ENCODE measurements around the gene LLGL2.

The LLGL2 gene

DNA sequence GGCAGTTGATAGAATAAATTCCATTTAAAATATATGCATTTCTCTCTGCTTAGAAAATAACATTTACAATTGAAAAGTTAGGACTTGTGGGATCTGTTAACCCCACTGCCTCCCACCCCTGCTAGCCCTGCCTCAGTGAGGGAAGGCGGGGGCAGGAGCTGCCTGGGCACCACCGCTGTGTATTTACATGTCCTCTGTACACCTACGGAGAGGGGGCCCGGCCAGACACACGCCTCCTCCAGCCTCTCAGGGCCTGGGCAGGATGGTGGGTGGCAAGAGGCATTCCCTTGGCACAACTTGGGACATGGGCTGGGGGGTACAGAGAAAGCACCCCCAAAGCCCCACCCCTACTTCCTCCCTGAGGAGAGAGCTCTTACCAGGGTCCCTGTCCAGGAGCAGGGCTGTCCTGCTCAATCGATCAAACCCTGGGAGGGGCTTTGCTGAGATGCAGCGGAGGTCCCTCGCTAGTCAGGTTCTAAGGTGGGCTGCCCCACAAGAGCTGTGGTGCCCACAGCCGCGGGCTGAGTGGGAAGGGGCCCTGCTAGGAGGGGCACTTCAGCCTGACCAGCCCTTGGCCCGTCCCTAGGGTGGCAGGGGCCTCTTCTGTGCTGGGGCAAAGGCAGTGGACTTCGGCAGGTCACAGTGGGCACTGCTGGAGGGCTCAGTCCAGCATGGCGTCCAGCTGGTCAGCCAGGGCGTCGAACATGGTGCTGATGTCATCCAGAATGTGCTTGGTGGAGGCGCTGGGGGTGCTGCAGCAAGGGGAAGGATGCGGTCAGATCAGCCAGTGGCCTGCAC, 24.9 kb upstream of the LLGL2 start:
- no peak overlapping the region for H3K4me3 ChIP-seq (ENCODE audit: low read depth, low read length)
- TF ChIP-seq, protein P1, sequence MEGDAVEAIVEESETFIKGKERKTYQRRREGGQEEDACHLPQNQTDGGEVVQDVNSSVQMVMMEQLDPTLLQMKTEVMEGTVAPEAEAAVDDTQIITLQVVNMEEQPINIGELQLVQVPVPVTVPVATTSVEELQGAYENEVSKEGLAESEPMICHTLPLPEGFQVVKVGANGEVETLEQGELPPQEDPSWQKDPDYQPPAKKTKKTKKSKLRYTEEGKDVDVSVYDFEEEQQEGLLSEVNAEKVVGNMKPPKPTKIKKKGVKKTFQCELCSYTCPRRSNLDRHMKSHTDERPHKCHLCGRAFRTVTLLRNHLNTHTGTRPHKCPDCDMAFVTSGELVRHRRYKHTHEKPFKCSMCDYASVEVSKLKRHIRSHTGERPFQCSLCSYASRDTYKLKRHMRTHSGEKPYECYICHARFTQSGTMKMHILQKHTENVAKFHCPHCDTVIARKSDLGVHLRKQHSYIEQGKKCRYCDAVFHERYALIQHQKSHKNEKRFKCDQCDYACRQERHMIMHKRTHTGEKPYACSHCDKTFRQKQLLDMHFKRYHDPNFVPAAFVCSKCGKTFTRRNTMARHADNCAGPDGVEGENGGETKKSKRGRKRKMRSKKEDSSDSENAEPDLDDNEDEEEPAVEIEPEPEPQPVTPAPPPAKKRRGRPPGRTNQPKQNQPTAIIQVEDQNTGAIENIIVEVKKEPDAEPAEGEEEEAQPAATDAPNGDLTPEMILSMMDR (IDR thresholded peaks at IDR 0.05; ENCODE audit: low read depth, low read length): no peak

DNA sequence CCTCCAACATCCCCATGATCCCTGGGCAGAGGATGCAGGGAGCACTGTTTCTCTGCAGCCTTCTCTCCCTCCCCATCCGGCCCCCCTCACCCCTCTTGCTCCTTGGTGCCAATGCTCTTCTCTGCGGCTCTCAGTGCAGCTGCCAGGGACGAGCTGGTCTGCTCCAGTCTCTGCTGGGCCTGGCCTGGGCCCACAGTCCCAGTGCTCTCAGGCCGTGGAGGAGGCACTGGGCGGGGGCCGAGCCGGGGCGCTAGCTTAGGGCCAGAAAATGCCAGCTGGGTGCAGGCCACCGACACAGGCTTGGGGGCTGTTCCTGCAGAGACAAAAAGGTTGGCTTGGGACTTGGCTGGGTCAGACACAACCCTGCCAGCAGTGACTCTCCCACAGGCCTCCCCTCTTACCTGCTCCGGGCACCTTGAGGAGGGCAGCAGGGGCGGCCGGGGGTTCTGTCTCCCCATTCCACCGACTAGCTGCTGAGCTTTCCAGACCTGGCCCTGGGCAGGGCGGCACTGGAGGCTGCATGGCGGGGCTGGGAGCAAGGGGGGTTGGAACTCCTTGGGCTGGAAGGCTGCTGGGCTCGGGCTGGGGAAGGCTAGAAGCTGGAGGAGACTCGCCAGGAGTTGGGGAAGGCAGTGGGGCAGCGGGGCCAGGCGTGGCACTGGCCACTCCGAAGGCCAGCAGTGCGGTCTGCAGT, 24.0 kb upstream of the LLGL2 start:
- no peak overlapping the region for H3K4me3 ChIP-seq (ENCODE audit: low read depth, low read length)
- TF ChIP-seq, protein P1 (IDR thresholded peaks at IDR 0.05; ENCODE audit: low read depth, low read length): no peak

DNA sequence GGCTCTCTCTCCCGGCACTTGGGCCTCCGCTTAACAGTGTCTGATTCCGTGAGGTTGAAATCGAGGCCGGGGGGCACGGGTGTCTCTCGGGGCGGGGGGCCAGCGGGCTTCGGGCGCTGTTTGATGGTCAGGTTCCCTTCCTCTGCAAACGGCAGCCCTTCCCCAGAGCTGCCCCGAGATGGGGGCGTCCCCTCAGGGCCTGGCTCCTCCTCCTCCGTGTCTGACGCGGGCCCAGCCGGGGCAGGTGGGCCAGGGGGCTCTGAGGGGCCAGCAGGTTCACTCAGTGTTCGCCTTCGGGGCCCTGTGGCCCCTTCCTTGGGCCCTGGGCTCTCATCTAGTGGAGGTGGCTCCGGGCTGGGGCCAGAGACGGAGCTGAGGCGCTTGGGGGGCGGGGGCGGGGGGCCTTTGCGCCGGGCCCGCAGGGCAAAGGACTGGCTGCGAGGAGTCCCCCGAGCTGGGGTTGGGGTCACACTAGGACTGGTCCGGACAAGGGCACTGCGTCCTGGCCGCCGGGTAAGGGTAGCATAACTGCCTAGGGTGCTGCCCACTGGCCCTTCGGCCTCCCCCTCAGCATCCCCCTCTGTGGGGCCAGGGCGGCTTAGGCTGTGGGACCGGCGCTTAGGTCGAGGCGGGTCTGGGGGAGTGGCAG, 23.3 kb upstream of the LLGL2 start:
- TF ChIP-seq, protein P1 (IDR thresholded peaks at IDR 0.05; ENCODE audit: low read depth, low read length): no peak
- H3K4me3 ChIP-seq (ENCODE audit: low read depth, low read length): no peak overlapping the region

DNA sequence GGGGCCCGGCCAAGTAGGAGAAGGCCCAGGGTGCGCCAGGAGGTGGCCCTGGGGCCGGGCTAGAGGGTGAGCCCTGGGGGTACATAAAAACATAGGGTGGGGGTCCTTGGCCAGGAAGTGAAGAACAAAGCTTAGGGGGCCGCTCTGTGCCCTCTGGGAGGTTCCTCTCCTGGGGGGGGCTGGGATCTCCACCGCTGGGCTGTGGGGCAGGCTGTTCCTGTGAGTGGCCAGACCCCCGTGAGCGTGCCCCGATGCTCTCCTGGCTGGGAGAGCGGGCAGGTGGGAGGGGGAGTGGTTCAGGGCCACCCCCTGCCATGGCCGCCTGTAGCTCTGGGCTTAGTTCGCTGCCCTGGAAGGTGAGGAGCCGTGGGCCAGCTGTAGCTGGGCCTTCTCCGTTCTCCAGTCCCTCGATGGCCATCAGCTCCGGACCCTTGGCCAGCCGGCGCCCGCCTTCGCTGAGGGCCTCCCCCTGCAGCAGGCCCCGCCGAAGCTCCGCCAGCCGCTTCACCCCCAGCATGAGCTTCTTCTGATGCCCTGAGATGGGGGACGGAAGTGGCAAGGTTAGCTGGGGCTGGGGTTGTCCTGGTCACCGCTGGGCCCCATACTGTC, 22.7 kb upstream of the LLGL2 start:
- TF ChIP-seq, protein P1 (IDR thresholded peaks at IDR 0.05; ENCODE audit: low read depth, low read length): no peak

DNA sequence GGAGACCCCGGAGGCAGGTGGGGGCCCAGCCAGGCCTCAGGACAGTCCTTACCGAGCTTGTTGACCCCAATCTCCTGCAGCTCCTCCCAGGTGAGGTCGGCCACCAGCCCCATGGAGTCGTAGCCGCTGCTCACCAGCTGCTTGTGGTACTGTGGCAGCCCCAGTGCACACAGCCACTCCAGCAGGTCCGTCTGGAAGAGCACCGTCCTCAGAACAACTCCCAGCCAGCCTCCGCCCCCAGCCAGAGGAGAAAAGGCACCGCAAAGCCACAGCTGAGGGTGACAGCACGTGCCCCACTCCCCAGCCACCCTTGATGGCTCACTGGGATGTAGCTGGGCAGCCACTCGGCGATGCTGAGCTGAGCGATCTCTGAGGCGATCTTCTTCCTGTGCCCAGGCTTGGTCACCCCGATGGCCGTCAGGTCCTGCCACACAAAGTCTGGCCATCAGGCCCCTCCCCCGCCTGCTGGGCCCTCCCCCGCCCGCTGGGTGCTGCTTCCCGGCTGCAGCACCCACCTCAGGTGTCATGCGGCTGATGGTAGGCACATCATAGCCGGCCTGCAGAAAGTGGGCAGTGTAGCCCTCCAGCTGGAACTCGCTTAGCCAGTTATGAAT, 22.1 kb upstream of the LLGL2 start:
- no peak overlapping the region for H3K4me3 ChIP-seq (ENCODE audit: low read depth, low read length)
- TF ChIP-seq, protein P1 (IDR thresholded peaks at IDR 0.05; ENCODE audit: low read depth, low read length): no peak

More for the DNA sequence above, 22.7 kb upstream of the LLGL2 start:
- no peak overlapping the region for H3K4me3 ChIP-seq (ENCODE audit: low read depth, low read length)

DNA sequence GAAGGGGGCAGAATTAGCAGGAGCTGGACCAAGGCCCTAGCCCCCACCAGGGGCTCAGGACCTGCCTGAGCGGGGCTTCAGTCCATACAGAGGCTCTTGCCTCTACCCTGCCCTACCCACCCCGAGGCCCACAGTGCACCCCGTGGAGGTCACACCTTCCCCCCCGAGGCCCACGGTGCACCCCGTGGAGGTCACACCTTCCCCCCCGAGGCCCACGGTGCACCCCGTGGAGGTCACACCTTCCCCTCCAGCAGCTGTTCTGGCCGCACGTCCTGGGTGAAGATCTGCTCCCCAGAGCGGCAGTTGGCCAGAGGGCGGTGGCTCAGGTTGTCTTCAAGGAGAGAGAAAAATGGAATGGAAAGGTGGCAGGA, 21.5 kb upstream of the LLGL2 start:
- TF ChIP-seq, protein P1 (IDR thresholded peaks at IDR 0.05; ENCODE audit: low read depth, low read length): no peak
- no peak overlapping the region for H3K4me3 ChIP-seq (ENCODE audit: low read depth, low read length)

Data from WI38 (cell line).